Liver (tissue), 3 donors: ENCODE measurements around the gene CROCC2.

Source experiments
- EGR1 ChIP-seq, 2 donors: IDR thresholded peaks; 2 replicates each; pipeline ENCODE4 v1.6.1; 2016 to 2018; ENCODE audit warnings: antibody characterized with exemption in 2 of 2, low read depth in 2 of 2
- FOXA1 ChIP-seq: IDR thresholded peaks from 2 replicates; pipeline ENCODE4 v1.6.1; 2016; ENCODE audit warnings: antibody characterized with exemption
- GABPA ChIP-seq, 2 donors: IDR thresholded peaks in 1 of 2; conservative IDR thresholded peaks in 1 of 2; 2 replicates each; pipeline ENCODE4 v1.6.1; 2016; ENCODE audit warnings: antibody characterized with exemption in 2 of 2, mild to moderate bottlenecking in 1 of 2, moderate library complexity in 1 of 2
- JUND ChIP-seq, 2 donors: IDR thresholded peaks; 2 replicates each; pipeline ENCODE4 v1.6.1; 2016; ENCODE audit warnings: antibody characterized with exemption in 2 of 2
- MAX ChIP-seq: IDR thresholded peaks from 2 replicates; pipeline ENCODE4 v1.6.1; 2016; ENCODE audit warnings: antibody characterized with exemption
- RAD21 ChIP-seq, 2 donors: IDR thresholded peaks; 2 replicates each; pipeline ENCODE4 v1.6.1; 2016; ENCODE audit warnings: antibody characterized with exemption in 2 of 2, mild to moderate bottlenecking in 2 of 2
- RXRA ChIP-seq, 2 donors: IDR thresholded peaks; 2 replicates each; pipeline ENCODE4 v1.6.1; 2017 to 2018; ENCODE audit warnings: antibody characterized with exemption in 2 of 2, mild to moderate bottlenecking in 1 of 2
- SP1 ChIP-seq: IDR thresholded peaks from 2 replicates; pipeline ENCODE4 v1.6.1; 2018; ENCODE audit warnings: antibody characterized with exemption, mild to moderate bottlenecking
- TAF1 ChIP-seq: conservative IDR thresholded peaks from 2 replicates; pipeline ENCODE4 v1.6.1; 2016; ENCODE audit warnings: antibody characterized with exemption, mild to moderate bottlenecking
- YY1 ChIP-seq: IDR thresholded peaks from 2 replicates; pipeline ENCODE4 v1.6.1; 2016; ENCODE audit warnings: antibody characterized with exemption, mild to moderate bottlenecking
- ZBTB33 ChIP-seq: IDR thresholded peaks from 2 replicates; pipeline ENCODE4 v1.6.1; 2016; ENCODE audit warnings: antibody characterized with exemption
- TF ChIP-seq, protein P1 (sequence below): fragments of 150-350 bp; IDR thresholded peaks from 2 replicates; pipeline ENCODE4 v1.5.1; 2017; ENCODE audit warnings: improper control_type of control experiment, low read depth, low read length; ENCODE audit not compliant: missing input control
- TF ChIP-seq, protein P2 (sequence below): IDR thresholded peaks from 2 replicates; pipeline ENCODE4 v1.6.1; 2016; ENCODE audit warnings: antibody characterized with exemption, mild to moderate bottlenecking
- donor health status: healthy.
- donor health status: healthy.

DNA sequence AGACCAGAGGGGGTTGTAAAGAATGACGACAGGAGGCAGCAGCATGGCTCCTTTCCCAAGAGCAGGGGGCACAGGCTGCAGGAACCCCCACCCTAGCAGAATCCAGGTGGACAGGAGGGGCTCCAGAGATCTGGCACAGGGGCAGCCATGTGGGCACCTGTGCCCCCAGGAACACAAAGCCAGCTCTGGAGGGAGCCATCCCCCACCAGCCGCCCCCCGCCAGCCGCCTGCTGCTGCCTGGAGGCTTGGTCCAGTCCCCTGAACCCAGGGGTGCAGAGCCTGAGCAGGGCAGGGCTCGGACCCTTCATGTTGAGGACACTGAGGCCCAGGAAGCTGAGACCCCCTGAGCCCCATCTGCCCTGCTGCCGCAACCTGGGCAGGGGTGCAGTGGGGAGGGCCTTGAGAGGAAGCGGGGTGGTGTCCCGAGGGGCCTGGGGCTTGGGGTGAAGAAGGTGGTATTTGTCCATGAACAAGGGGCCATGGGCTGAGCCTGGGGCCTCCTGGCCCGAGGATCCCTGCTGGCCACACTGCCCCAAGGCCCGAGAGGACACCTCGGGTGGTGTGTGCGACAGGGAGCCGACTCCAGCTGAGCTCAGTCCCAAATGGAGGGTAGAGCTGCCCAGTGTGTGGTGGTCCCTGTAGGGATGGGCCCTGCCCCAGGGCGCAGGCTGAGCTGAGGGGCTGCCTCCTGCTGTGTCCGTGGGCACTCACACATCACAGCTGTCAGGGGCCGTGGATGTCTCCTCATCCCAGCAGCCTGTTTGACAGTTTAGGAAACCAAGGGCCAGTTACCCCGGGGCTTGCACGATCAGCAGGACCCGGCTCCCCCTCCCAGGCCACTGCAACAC is 52.5 kb downstream of the CROCC2 start:
- TF ChIP-seq YY1 = no peak
- TF ChIP-seq, protein P1, sequence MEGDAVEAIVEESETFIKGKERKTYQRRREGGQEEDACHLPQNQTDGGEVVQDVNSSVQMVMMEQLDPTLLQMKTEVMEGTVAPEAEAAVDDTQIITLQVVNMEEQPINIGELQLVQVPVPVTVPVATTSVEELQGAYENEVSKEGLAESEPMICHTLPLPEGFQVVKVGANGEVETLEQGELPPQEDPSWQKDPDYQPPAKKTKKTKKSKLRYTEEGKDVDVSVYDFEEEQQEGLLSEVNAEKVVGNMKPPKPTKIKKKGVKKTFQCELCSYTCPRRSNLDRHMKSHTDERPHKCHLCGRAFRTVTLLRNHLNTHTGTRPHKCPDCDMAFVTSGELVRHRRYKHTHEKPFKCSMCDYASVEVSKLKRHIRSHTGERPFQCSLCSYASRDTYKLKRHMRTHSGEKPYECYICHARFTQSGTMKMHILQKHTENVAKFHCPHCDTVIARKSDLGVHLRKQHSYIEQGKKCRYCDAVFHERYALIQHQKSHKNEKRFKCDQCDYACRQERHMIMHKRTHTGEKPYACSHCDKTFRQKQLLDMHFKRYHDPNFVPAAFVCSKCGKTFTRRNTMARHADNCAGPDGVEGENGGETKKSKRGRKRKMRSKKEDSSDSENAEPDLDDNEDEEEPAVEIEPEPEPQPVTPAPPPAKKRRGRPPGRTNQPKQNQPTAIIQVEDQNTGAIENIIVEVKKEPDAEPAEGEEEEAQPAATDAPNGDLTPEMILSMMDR = no peak
- TF ChIP-seq RAD21 (IDR thresholded peaks at IDR 0.05) = no peak
- no peak for TF ChIP-seq RXRA (IDR thresholded peaks at IDR 0.05)
- no peak for TF ChIP-seq ZBTB33
- TF ChIP-seq GABPA (IDR thresholded peaks at IDR 0.05 in 1 of 2, conservative IDR thresholded peaks at IDR 0.05 in 1 of 2) = no peak
- TF ChIP-seq MAX = no peak
- TF ChIP-seq JUND (IDR thresholded peaks at IDR 0.05) = no peak
- TF ChIP-seq TAF1 = no peak
- TF ChIP-seq, protein P2, sequence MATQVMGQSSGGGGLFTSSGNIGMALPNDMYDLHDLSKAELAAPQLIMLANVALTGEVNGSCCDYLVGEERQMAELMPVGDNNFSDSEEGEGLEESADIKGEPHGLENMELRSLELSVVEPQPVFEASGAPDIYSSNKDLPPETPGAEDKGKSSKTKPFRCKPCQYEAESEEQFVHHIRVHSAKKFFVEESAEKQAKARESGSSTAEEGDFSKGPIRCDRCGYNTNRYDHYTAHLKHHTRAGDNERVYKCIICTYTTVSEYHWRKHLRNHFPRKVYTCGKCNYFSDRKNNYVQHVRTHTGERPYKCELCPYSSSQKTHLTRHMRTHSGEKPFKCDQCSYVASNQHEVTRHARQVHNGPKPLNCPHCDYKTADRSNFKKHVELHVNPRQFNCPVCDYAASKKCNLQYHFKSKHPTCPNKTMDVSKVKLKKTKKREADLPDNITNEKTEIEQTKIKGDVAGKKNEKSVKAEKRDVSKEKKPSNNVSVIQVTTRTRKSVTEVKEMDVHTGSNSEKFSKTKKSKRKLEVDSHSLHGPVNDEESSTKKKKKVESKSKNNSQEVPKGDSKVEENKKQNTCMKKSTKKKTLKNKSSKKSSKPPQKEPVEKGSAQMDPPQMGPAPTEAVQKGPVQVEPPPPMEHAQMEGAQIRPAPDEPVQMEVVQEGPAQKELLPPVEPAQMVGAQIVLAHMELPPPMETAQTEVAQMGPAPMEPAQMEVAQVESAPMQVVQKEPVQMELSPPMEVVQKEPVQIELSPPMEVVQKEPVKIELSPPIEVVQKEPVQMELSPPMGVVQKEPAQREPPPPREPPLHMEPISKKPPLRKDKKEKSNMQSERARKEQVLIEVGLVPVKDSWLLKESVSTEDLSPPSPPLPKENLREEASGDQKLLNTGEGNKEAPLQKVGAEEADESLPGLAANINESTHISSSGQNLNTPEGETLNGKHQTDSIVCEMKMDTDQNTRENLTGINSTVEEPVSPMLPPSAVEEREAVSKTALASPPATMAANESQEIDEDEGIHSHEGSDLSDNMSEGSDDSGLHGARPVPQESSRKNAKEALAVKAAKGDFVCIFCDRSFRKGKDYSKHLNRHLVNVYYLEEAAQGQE = no peak
- TF ChIP-seq EGR1 (IDR thresholded peaks at IDR 0.05; ENCODE audit: low read depth in 2 of 2) = no peak
- TF ChIP-seq SP1 = no peak
- no peak for TF ChIP-seq FOXA1
